Bronchial epithelial cell (primary cell): ENCODE results near the gene UGGT2. TPM values are rescaled to one million over a fixed set of nuclear protein-coding genes. Genes with fewer than 3 reads are reported as not detected.

Experiments
- DNase-seq: peaks from one replicate; pipeline ENCODE4 v3.0.0-alpha.2; 2010; ENCODE audit warnings: low read depth
- FAIRE-seq: peaks from 2 replicates; lab custom pipeline; 2011; peaks lifted over from hg19 to GRCh38; lab: Jason Lieb, UNC
- H3K27me3 ChIP-seq: 2 replicates; pipeline ENCODE4 v1.5.1; 2011; ENCODE audit warnings: low read length; ENCODE audit not compliant: control insufficient read depth, insufficient read depth
- H3K36me3 ChIP-seq: 2 replicates; pipeline ENCODE4 v1.5.1; 2011; ENCODE audit warnings: low read length; ENCODE audit not compliant: control insufficient read depth, insufficient read depth
- H3K4me3 ChIP-seq: 2 replicates; pipeline ENCODE4 v1.5.1; 2011; ENCODE audit warnings: mild to moderate bottlenecking, low read depth, low read length, control low read depth
- total RNA-seq: library from RNA; depleted of rRNA; stranded (reverse); fragments of >200 nt; gene quantifications from 2 replicates; pipeline ENCODE4 v1.2.1, GENCODE V29; 2014
- TF ChIP-seq, protein P1 (sequence below): IDR thresholded peaks from 2 replicates; pipeline ENCODE4 v1.5.1; 2011; ENCODE audit warnings: mild to moderate bottlenecking, moderate library complexity, low read length, control low read depth, inconsistent platforms; ENCODE audit not compliant: insufficient read depth, severe bottlenecking

Gene UGGT2
- total RNA-seq, 1 donor from 2014 or later: 25.3 TPM

DNA sequence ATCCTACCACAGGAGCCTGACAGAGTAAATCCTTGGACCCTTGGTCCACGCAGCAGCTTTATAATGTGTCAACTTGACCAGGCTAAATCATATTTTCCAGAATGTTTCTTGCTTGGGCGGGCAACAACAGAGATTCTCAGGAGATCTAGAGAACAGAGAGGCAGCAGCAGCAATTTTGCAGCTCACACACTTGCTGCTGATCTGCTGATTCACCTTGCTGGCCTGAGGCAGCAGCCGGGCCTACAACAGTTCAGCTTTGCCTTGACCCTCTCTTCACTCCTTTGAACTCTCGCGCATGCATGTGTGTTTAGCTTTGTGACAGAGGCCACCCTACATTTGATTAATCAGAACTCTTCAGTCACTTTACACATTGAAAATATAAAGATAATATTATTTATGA, 159.3 kb downstream of the UGGT2 start:
- H3K4me3 ChIP-seq: no peak overlapping the region
- no peak for DNase-seq
- TF ChIP-seq, protein P1, sequence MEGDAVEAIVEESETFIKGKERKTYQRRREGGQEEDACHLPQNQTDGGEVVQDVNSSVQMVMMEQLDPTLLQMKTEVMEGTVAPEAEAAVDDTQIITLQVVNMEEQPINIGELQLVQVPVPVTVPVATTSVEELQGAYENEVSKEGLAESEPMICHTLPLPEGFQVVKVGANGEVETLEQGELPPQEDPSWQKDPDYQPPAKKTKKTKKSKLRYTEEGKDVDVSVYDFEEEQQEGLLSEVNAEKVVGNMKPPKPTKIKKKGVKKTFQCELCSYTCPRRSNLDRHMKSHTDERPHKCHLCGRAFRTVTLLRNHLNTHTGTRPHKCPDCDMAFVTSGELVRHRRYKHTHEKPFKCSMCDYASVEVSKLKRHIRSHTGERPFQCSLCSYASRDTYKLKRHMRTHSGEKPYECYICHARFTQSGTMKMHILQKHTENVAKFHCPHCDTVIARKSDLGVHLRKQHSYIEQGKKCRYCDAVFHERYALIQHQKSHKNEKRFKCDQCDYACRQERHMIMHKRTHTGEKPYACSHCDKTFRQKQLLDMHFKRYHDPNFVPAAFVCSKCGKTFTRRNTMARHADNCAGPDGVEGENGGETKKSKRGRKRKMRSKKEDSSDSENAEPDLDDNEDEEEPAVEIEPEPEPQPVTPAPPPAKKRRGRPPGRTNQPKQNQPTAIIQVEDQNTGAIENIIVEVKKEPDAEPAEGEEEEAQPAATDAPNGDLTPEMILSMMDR: no peak
- peaks cover 1% of the 10 kb centered on the region for H3K36me3 ChIP-seq
- no peaks in the 10 kb centered on the region for H3K27me3 ChIP-seq
- no peak for FAIRE-seq

DNA sequence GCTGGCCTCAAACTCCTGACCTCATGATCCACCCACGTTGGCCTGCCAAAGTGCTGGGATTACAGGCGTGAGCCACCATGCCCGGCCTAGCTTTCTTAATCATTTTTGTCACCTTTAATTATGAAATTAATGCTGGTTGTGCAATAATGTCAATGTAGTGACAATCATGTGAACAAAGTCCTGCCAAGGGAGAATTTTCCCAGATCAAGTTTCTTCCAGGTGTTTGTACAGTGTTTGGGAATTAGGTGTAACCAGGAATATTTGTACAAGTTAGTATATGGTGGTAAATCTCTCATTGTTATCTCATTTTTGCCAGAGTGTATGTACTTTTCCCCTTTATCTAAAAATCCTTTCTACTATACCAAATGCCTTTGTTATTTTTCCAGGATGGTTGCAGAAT, 171.1 kb downstream of the UGGT2 start:
- TF ChIP-seq, protein P1: no peak

DNA sequence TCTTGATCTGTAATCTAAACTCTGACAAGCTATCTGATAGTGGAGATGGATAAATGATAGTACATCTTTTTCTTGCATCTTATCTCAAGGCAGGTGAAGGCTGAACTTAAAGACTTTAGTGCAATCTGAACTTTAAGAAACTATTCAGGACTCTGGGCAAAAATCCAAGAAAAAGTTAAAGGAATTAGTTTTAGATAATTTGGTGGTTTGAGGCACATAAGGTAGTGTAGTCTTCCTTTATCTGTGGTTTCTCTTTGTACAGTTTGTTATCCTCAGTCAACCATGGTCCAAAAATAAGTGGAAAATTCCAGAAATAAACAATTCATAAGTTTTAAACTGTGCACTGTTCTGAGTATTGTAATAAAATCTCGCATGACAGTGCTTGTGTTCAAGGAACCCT, 172.9 kb downstream of the UGGT2 start:
- Histone ChIP-seq H3K36me3 (peaks cover 1% of the 10 kb centered on the region), H3K4me3 (no peak overlapping the region), H3K27me3 (no peaks in the 10 kb centered on the region)
- TF ChIP-seq, protein P1: no peak
- no peak for FAIRE-seq
- no peak for DNase-seq

More for the DNA sequence above, 171.1 kb downstream of the UGGT2 start:
- no peaks in the 10 kb centered on the region for H3K36me3 ChIP-seq
- no peaks in the 10 kb centered on the region for H3K27me3 ChIP-seq
- FAIRE-seq: no peak
- DNase-seq: peak; percentile 17
- H3K4me3 ChIP-seq: no peak overlapping the region

DNA sequence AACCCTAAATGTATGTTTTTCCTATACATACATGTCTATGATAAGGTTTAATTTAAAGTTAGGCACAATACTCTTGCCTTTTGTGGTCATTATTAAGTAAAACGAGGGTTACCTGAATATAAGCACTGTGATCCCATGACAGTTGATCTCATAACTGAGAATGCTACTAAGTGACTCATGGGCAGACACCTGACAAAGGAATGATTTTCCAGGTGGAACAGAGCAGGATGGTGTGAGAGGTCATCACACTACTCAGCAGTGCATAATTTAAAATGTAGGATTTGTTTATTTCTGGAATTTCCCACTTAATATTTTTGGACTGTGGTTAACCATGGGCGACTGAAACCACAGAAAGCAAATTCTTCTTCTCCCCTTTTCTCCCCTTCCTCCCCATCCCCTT, 178.9 kb downstream of the UGGT2 start:
- no peaks in the 10 kb centered on the region for H3K27me3 ChIP-seq
- FAIRE-seq: no peak
- TF ChIP-seq, protein P1: no peak
- DNase-seq: peak; percentile 11
- H3K4me3 ChIP-seq: no peak overlapping the region
- peaks cover 1% of the 10 kb centered on the region for H3K36me3 ChIP-seq

DNA sequence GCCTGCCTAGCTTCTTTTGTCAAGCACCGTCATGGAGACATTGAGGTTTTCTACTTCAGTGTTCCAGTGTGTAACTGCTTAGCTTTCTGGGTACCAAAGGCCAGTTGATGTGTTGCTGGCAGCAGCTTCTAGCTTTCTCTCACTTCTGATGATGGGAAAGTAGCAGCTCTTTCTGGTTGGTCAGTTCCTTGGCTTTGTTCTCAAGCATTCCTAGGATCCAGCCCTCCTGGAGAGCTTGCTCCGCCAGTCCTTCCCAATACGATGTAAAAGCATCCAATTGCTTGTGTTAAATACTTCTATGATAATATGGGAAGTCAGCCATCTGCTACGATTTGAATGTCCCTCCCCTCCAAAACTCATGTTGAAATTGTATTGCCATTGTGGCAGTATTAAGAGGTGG, 182.8 kb downstream of the UGGT2 start:
- FAIRE-seq (peak; percentile 32), DNase-seq (no peak)
- no peaks in the 10 kb centered on the region for H3K27me3 ChIP-seq
- TF ChIP-seq, protein P1: no peak
- no peaks in the 10 kb centered on the region for H3K36me3 ChIP-seq
- H3K4me3 ChIP-seq: no peak overlapping the region

DNA sequence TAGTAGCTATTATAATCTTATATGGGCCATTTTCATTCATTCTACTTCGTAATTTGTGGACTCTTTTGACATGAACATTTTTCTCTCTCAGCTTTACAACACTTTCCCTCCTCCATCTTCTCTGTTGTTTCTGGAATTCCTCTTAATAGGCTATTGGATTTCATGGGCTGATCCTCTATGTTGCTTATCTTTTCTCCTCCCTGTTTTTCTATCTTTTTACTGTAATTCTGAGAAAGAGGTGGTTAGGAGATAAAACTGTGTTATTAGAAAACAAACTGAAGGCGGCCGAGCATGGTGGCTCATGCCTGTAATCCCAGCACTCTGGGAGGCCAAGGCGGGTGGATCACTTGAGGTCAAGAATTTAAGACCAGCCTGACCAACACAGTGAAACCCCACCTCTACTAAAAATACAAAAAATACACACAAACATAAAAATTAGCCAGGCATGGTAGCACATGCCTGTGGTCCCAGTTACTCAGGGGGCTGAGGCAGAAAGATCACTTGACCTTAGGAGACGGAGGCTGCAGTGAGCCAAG, 188.1 kb downstream of the UGGT2 start:
- DNase-seq: no peak
- no peak overlapping the region for H3K4me3 ChIP-seq
- TF ChIP-seq, protein P1: no peak
- no peaks in the 10 kb centered on the region for H3K36me3 ChIP-seq
- FAIRE-seq: no peak
- H3K27me3 ChIP-seq: no peaks in the 10 kb centered on the region
